Aorta (tissue), 5 donors: Measurements from ENCODE around the gene FBXO10. TPM values are rescaled to one million over a fixed set of nuclear protein-coding genes. Genes with fewer than 3 reads are reported as not detected.
A peak's percentile ranks its signal among the peaks of the same experiment; 100 is the strongest.
"Not testable (repeated sequence)": the region's sequence is repeated elsewhere in the genome, so short reads cannot be mapped to it uniquely, and the experiment has no call there.

Experiments
- ATAC-seq: fragments of 200-7000 bp; cut with Tn5 transposase; one replicate; pipeline ENCODE4 v1.9.1; 2022; ENCODE audit warnings: moderate library complexity; ENCODE audit not compliant: low FRiP score
- DNase-seq, 2 donors: peaks; one replicate each; pipeline ENCODE4 v3.0.0-alpha.2; 2020
- H3K27ac ChIP-seq, 2 donors: one replicate each; pipeline ENCODE4 v1.5.1; 2013; ENCODE audit warnings: low read length in 2 of 2, mild to moderate bottlenecking in 2 of 2, moderate library complexity in 2 of 2, control low read depth in 1 of 2, inconsistent platforms in 1 of 2, low read depth in 1 of 2
- H3K27me3 ChIP-seq, 2 donors: one replicate each; pipeline ENCODE4 v1.6.1; 2013; ENCODE audit warnings: control low read depth in 1 of 2, low read length in 1 of 2, mild to moderate bottlenecking in 1 of 2, moderate library complexity in 1 of 2; ENCODE audit not compliant: insufficient read depth in 2 of 2, control insufficient read depth in 1 of 2
- H3K36me3 ChIP-seq, 2 donors: one replicate each; pipeline ENCODE4 v1.6.1; 2013; ENCODE audit warnings: control low read depth in 1 of 2, low read length in 1 of 2, mild to moderate bottlenecking in 1 of 2; ENCODE audit not compliant: insufficient read depth in 2 of 2, control insufficient read depth in 1 of 2
- H3K4me1 ChIP-seq, 2 donors: one replicate each; pipeline ENCODE4 v1.6.1; 2013; ENCODE audit warnings: low read length in 2 of 2, control low read depth in 1 of 2, mild to moderate bottlenecking in 1 of 2, moderate library complexity in 1 of 2; ENCODE audit not compliant: insufficient read depth in 2 of 2, control insufficient read depth in 1 of 2
- H3K4me3 ChIP-seq, 2 donors: one replicate each; pipeline ENCODE4 v1.5.1; 2013; ENCODE audit warnings: low read length in 2 of 2, control low read depth in 1 of 2, mild to moderate bottlenecking in 1 of 2
- H3K9me3 ChIP-seq: one replicate; pipeline ENCODE4 v1.6.1; 2013; ENCODE audit warnings: mild to moderate bottlenecking, low read length; ENCODE audit not compliant: control insufficient read depth
- WGBS, 2 donors: extraction: QIAGEN DNeasy Blood & Tissue Kit; methylation state at CpG; one replicate each; pipeline ENCODE4 v1.1.7; 2013; 5-methylcytosine and 5-hydroxymethylcytosine counted together
- intact Hi-C, 2 donors: fragments of 100-400 bp; cut with DNase I; formaldehyde crosslinking; loops; one replicate each; pipeline versions ENCODE4 v1.14.2 to v1.15.0; 2022
- polyA plus RNA-seq, 2 donors: library from polyadenylated mRNA; stranded (reverse); fragments of 200-250 nt; gene quantifications; one replicate each; pipeline ENCODE4 v1.2.3, GENCODE V29; 2013
- total RNA-seq, 2 donors: library from RNA; stranded (reverse); fragmentation: NEBNext Ultra II Directional; extraction: Animal tissue kit (Norgen Biotek cat#: 25700); gene quantifications; one replicate each; pipeline ENCODE4 v1.2.1, GENCODE V29; 2021
- donor health status: healthy with polysubstance abuse.
- donor health status: Bipolar disorder and iron deficiency.
- donor health status: DM: no; HTN: no; CAD: no.
- donor health status: DM: no; HTN: no; CAD: no.
- donor health status: DM: yes; HTN: yes; CAD: no.

FBXO10 gene
- total and polyA plus RNA-seq, 4 donors = 0.38 to 7.8 (median 6.8) TPM

- ATAC-seq (no peak), DNase-seq (no peak)
- H3K27me3 ChIP-seq = peaks cover 0 to 2% of the 10 kb centered on the region in 2 donors
- H3K9me3 ChIP-seq = no peaks in the 10 kb centered on the region
- H3K4me3 ChIP-seq = no peak overlapping the region
- H3K4me1 ChIP-seq = no peaks in the 10 kb centered on the region
- H3K36me3 ChIP-seq = no peaks in the 10 kb centered on the region
- H3K27ac ChIP-seq = no peak overlapping the region
- intact Hi-C loops = loop anchor here in 1 of 2 donors (10.0 kb wide), 1 partner anchor 49 kb away; no protein-coding TSS in a partner anchor
- WGBS, 2 donors = 74 to 86% methylated on average over 1 of the region's 1 CpG
Measured at GRCh38 chr9:37604296-37604695, 28.1 kb upstream of the FBXO10 start.

- no peaks in the 10 kb centered on the region for H3K36me3 ChIP-seq
- peaks cover 0 to 3% of the 10 kb centered on the region in 2 donors for H3K27me3 ChIP-seq
- H3K27ac ChIP-seq = no peak overlapping the region
- H3K4me1 ChIP-seq = no peaks in the 10 kb centered on the region
- peak; percentile 19 for ATAC-seq
- DNase-seq = no peak
- WGBS, 2 donors = 69 to 71% methylated on average over 5 of the region's 5 CpGs
- no peak overlapping the region for H3K4me3 ChIP-seq
- H3K9me3 ChIP-seq = no peaks in the 10 kb centered on the region
- intact Hi-C loops = loop anchor here in 1 of 2 donors (10.0 kb wide), 1 partner anchor 48 kb away; no protein-coding TSS in a partner anchor
Measured at GRCh38 chr9:37602817-37603216, 26.6 kb upstream of the FBXO10 start.

GRCh38 chr9:37602061-37602460 lies 25.9 kb upstream of the FBXO10 start:
- 78 to 91% methylated on average over 4 of the region's 4 CpGs for WGBS, 2 donors
- not testable (repeated sequence) for H3K27me3 ChIP-seq
- intact Hi-C loops = loop anchor here in 1 of 2 donors (10.0 kb wide), 1 partner anchor 47 kb away; no protein-coding TSS in a partner anchor

GRCh38 chr9:37596504-37596903 lies 20.3 kb upstream of the FBXO10 start:
- no peak overlapping the region for H3K27ac ChIP-seq
- no peaks in the 10 kb centered on the region for H3K36me3 ChIP-seq
- peaks cover 0 to 1% of the 10 kb centered on the region in 2 donors for H3K27me3 ChIP-seq
- H3K9me3 ChIP-seq = no peaks in the 10 kb centered on the region
- no peaks in the 10 kb centered on the region for H3K4me1 ChIP-seq
- intact Hi-C loops = no loop called here
- 48% methylated on average over 2 of the region's 2 CpGs for whole genome bisulfite sequencing, 2 donors
- no peak for DNase-seq
- H3K4me3 ChIP-seq = no peak overlapping the region
- no peak for ATAC-seq

More at GRCh38 chr9:37602061-37602460, 25.9 kb upstream of the FBXO10 start:
- not testable (repeated sequence) for H3K27ac ChIP-seq, H3K9me3 ChIP-seq, DNase-seq, H3K4me3 ChIP-seq, ATAC-seq, H3K4me1 ChIP-seq, H3K36me3 ChIP-seq

- WGBS, 2 donors = 69 to 77% methylated on average over 6 of the region's 6 CpGs
- DNase-seq (no peak), ATAC-seq (no peak)
- H3K36me3 ChIP-seq = no peaks in the 10 kb centered on the region
- H3K4me1 ChIP-seq = no peaks in the 10 kb centered on the region
- peaks cover 0 to 1% of the 10 kb centered on the region in 2 donors for H3K27me3 ChIP-seq
- intact Hi-C loops = loop anchor here (2.0 to 5.0 kb wide), 2 partner anchors 107 to 112 kb away; no protein-coding TSS in a partner anchor
- H3K27ac ChIP-seq = peak overlapping the region in 1 of 2 donors; percentile 25
- no peak overlapping the region for H3K4me3 ChIP-seq
- no peaks in the 10 kb centered on the region for H3K9me3 ChIP-seq
Measured at GRCh38 chr9:37593883-37594448, 17.8 kb upstream of the FBXO10 start.

- ATAC-seq (peak; percentile 98), DNase-seq (peak; percentile 96 to 97)
- Histone ChIP-seq H3K36me3 (peaks cover 0 to 2% of the 10 kb centered on the region in 2 donors), H3K4me3 (peak within 1 kb of the TSS; percentile 84 to 96), H3K27ac (peak within 1 kb of the TSS in 1 of 2 donors; percentile 28), H3K27me3 (no peaks in the 10 kb centered on the region), H3K4me1 (no peaks in the 10 kb centered on the region), H3K9me3 (no peaks in the 10 kb centered on the region)
- 0% methylated on average over 71 to 72 of the region's 72 CpGs for WGBS, 2 donors
- intact Hi-C loops = loop anchor here (2.0 to 5.0 kb wide), 2 partner anchors 106 to 110 kb away; no protein-coding TSS in a partner anchor
Measured at GRCh38 chr9:37592108-37592951, 16.1 kb upstream of the FBXO10 start, which contains the start of gene TOMM5. Gene TOMM5 (minus strand): TSS chr9:37592597. CDS start chr9:37592532, 65 bp downstream.

GRCh38 chr9:37587521-37587920 lies 11.3 kb upstream of the FBXO10 start:
- Histone ChIP-seq H3K27me3 (no peaks in the 10 kb centered on the region), H3K4me3 (no peak overlapping the region), H3K36me3 (peaks cover 2 to 5% of the 10 kb centered on the region in 2 donors), H3K27ac (no peak overlapping the region), H3K4me1 (no peaks in the 10 kb centered on the region), H3K9me3 (no peaks in the 10 kb centered on the region)
- DNase-seq (no peak), ATAC-seq (no peak)
- intact Hi-C loops = no loop called here
- 76 to 87% methylated on average over 4 of the region's 4 CpGs for WGBS, 2 donors

- WGBS, 2 donors = 85 to 86% methylated on average over 3 of the region's 3 CpGs
- no peak for ATAC-seq
- no peak overlapping the region for H3K27ac ChIP-seq
- H3K27me3 ChIP-seq = no peaks in the 10 kb centered on the region
- no peak overlapping the region for H3K4me3 ChIP-seq
- intact Hi-C loops = no loop called here
- H3K4me1 ChIP-seq = no peaks in the 10 kb centered on the region
- peaks cover 2 to 5% of the 10 kb centered on the region in 2 donors for H3K36me3 ChIP-seq
- H3K9me3 ChIP-seq = no peaks in the 10 kb centered on the region
- no peak for DNase-seq
Measured at GRCh38 chr9:37583522-37584121, 7.4 kb upstream of the FBXO10 start.
